GM18870 (cell line): ENCODE measurements around the gene NAA15.
"Not testable (repeated sequence)": the region's sequence is repeated elsewhere in the genome, so short reads cannot be mapped to it uniquely, and the experiment has no call there.

Experiments used
- ATAC-seq: cut with Tn5 transposase; IDR thresholded peaks from one replicate; pipeline ENCODE4 v1.9.1; 2021; ENCODE audit warnings: moderate library complexity; ENCODE audit not compliant: unreplicated experiment

NAA15 gene

DNA sequence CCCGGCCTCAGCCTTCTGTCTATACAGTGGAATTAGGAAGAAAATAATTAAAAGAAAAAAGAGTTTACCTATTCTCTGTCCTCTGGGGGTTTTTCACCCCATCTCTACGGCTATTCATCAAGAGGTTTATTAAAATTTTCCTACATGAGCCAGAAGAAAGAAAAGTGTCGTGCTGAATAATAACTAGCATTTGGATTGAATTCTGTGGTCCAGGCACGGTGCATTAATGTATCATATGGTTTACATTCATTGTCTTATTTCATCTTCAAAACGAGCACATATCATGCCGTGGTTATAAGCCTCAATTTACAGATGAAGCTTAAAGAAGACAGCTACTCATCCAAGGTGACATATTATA lies 5.4 kb upstream of the NAA15 start:
- ATAC-seq: no peak

DNA sequence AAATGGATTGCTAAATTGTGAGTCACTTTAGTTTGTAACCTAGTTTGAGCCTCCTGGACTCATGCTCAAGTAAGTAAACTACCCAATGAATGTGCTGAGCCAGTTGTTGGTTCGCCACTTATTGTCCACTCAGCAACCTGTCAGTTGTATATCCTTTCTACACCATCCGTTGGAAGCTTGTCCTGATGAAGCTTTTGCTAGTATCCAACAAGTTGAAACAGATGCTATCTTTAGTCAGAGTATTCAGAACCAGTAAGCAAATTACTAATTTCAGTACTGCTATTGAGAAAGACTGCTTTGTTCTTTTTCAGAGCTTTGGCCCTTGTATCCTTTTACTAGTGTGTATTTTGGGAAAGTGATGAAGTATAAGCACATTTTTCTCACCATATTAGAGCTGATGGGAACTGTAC lies 4.3 kb upstream of the NAA15 start:
- ATAC-seq: no peak

DNA sequence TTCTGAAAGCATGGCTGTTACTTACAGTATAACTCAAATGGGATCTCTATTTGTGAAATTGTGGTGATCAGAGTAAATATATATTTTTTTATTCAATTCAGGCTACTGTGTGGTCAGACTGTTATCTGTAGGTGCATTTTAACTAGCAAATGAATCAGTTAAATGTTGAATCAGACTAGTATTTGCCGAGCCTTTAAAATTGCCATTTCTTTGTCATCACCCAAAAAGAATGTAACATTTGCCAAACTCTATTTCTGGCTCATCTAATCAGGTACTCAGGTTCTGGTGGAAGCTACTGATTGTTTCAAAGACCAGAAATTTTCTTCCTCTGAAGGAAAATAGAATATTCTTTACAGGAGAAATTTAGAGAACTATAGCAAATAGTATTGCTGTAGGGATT lies 1.8 kb upstream of the NAA15 start:
- ATAC-seq: no peak

DNA sequence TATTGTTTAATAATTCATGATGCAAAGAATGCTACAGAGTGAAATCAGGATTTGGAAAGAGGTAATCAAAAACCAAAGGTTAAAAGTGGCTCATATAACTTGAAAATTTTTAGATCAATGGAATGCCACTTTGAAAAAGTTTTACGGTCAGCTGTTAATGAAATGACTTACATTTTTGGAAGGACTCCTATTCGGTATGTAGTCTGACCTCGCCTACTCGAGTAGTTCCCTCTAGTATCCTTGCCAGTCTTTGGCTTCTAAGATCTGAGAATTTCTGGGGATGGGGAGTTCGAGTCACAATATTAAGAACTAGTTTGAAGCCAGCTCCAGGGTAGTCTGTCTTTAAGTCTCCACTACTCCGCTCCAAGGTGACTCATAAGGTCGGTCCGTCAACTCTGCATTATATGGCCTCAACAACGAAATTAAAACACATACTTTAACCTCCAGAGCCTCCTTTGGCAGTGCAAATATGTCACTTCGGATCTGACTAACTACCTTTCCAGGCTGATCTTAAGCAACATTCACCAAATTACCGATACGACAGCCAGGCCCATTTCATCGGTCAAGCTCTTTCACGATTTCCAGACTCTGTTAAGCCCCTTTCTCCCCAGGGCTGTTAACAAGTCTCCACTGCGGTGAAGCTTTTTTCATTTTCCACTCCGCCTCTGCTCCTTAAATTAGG lies 733 bp upstream of the NAA15 start:
- ATAC-seq: peak; percentile 6

DNA sequence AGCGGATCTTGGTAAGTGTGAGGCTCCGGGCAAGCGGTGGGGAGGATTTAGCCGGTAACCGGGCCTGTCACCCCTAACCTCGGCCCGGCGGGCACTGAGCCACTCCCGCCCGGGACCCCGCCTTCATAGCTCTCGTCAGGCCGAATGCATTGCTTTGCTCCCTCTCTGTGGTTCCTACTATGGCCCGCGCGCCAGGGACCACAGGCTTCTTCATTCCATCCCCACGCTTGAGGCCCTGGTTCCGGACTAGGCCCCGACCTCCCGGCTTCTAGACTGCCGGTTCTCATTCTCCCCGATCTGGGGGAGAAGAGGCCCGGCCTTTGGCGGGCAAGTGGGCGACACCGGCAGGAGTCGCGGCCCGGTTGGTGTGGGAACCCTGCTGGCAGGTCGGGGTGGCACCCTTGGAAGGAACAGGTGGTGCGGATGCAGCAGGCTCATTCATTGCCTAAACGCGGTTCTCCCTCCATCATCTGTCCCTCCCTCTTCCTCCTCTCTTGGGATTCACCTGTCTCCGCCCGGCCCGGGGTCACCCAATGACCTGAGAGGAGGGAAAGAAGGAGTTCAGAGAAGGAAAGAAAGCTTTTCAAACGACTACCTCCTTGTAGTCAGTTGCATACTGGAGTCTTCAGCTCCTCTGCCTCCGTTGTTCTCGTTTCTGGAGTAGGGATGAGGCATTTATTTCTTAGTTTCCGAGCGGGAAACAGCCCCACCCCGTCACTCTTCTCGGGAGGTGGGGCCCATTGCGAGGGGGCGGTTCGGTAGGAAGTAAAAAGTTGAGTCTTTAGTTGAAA lies 711 bp downstream of the NAA15 start, which contains the start of gene NDUFC1:
NDUFC1 (minus strand) TSS at position 657 of the 791 bp plus-strand sequence. CDS start 6,679 bp downstream, outside the sequence.
- peak; percentile 40 for ATAC-seq

DNA sequence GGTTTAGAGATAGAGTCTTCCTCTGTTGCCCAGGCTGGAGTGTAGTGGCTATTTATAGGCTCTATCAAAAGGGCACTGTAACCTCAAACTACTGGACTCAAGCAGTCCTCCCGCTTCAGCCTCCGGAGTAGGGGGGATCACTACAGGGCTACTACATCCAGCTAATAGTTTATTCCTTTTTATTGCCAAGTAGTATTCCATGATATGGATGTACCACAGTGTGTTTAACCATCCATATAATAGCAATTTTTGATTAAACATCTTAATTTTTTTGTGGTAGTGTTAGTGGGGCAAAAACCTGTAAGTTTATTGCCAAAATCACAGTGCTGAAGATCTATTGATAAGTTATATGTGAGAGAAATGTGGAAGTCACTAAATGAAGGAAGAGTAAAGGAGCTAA lies 3.6 kb downstream of the NAA15 start:
- ATAC-seq: no peak

DNA sequence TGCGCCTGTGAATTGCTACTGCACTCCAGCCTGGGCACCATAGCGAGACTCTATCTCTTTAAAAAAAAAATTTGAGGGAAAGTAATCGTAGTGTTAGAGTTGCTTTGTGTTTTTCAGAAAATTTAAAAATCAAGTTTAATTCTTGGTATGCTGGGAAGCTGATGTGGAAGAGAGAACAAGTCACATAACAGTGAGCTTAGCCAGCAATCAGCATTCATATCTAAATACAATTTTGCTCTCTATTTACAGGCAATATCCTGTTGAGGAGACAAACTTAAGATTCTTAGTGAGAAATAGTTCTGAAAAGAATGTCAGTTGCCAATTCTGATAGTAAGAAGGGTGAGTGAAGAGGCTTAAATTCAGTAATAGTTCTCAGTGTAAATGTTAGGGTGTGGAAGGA lies 10.6 kb downstream of the NAA15 start:
- no peak for ATAC-seq

DNA sequence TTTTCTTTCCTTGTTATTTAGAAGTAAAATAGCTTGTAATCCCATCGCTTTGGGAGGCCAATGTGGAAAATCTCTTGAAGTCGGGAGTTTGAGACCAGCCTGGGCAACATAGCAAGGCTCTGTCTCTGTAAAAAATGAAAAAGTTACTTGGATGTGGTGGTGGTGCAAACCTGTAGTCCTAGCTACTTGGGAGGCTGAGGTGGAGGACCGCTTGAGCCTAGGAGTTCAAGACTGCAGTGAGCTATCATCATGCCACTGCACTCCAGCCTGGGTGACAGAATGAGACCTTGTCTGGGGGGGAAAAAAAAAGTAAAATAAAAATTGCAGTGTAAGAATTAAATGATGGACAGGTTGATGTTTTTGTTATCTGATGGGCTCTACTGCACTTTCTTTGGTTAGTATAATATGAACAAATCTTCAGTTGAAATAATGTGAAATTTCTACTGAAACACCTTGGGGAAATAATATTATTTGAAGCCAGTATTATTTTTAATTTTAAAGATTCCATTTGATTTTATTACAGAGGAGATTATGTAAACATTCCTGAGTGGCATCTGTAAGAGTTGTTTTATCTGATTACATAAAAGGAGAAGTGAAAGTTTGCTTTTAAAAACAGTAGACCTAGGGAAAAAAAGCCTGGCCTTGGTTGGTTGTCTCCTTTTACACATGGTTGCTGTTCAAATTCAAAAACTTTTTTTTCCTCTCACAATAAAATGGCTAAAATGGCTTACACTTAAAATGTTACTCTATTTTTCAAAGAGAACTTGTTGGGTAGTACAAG lies 11.4 kb downstream of the NAA15 start:
- ATAC-seq: no peak

DNA sequence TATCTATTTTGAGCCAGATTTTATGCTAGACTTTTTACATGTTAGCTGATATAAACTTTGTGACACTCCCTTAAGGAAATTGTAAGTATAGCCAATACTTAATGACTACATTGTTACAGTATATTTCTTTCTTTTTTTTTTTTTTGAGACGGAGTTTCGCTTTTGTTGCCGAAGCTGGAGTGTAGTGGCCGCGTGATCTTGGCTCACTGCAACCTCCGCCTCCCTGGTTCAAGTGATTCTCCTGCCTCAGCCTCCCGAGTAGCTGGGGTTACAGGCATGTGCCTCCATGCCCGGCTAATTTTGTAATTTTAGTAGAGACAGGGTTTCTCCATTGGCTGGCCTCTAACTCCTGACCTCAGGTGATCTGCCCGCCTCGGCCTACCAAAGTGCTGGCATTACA lies 12.1 kb downstream of the NAA15 start:
- ATAC-seq: not testable (repeated sequence)

DNA sequence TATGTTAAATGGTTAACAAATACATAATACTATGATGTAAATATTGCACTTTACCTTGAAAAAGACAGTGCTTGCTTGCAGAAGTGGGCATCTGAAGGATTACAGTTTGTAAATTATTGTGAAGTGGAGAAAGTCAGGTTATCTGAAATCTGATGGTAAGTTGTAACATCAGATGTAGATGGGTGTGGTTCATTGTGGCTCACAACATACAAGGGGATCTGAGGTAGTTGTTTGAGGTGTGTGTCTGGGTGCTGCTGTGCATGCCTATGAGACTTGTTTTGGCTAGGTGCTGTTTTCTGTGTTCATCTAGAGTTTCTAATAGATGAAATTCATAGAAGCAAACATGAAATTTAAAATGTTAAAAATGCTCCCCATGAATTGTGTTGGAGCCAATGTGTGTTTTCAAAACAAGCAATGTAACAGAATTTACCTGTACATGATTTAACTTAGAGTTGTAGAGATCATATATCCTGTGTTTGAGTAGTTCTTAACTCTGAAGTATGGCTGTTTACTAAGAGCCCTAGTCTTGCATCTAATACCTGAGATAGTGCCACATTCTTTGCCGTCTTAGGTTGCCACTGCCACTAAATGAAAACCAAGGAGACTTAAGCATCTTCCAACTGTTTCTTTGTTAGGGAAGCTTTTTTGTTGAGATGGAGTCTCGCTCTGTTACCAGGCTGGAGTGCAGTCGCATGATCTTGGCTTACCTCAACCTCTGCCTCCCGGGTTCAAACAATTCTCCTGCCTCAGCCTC lies 12.9 kb downstream of the NAA15 start:
- ATAC-seq: no peak

DNA sequence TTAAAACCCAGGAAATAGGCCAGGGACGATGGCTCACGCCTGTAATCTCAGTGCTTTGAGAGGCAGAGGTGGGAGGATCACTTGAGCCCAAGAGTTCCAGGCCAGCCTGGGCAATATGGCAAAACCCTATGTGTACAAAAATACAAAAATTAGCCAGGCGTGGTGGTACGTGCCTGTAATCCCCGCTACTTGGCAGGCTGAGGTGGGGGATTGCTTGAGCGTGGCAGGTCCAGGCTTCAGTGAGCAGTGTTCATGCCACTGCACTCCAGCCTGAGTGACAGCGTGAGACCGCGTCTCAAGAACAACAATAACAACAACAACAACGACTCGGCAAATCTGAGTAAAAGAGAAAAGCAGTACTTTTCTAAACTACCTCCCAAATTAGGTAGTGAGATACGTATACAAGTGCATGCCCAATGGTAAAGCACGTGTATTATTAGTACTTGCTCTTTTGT lies 13.9 kb downstream of the NAA15 start:
- ATAC-seq: peak; percentile 68

DNA sequence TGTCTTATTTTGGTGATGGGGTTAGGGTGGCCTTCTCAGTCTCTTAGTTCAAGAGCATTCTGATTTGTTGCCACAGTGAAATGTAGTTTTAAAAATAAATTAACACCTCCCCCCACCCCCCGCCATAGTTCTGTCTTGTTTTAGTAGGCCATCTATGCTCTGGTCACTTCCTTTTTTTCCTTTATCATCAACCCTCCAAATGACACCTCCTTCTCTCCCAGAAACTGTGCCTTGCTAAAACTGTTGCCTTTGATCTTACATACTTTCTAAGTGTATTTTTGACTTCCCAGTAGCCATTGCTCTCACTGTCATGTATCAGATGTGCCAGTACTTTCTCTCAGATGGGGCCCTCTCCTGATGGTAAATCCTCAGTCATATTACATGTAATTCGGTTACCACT lies 15.4 kb downstream of the NAA15 start:
- no peak for ATAC-seq

DNA sequence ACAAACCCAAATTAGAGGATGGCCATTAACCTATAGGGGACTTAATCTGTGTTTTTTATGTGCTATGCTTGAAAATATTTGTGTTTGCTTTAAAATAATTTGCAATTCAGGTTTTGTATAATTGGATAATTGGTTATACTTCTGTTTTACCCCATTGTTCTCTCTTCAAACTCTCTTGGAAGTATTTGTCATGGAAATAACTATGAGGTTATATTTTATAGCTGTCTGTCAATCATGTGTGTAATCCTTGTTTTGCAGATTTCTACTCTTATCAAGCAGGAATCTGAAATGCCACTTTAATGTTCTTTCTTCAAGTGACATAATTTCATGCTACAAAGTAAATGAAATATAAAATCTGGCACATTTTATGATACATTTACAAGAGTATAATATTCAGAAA lies 16.3 kb downstream of the NAA15 start:
- ATAC-seq: no peak

DNA sequence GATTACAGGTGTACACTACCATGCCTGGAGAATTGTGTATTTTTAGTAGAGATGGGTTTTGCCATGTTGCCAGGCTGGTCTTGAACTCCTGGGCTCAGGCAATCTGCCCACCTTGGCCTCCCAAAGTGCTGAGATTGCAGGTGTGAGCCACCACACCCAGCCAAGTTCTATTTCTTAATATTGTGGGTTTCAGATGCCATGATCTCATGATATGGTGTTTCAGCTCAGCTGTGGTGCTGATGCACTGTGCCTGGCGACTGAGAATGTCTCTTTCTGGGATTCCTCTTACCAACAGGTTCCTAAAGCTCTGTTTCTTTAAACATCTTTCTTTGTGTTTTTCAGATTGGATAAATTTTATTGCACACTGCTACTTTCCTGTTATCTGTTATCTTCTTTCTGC lies 18.3 kb downstream of the NAA15 start:
- no peak for ATAC-seq

DNA sequence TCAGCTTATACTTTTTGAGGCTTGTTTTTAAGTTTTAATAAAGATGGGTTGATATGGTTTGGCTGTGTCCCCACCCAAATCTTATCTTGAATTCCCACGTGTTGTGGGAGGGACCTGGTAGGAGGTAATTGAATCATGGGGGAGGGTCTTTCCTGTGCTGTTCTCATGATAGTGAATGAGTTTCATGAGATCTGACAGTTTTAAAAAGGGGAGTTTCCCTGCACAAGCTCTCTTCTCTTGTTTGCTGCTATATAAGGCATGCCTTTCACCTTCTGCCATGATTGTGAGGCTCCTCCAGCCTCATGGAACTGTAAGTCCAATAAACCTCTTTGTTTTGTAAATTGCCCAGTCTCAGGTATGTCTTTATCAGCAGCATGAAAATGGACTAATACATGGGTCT lies 20.8 kb downstream of the NAA15 start:
- not testable (repeated sequence) for ATAC-seq

DNA sequence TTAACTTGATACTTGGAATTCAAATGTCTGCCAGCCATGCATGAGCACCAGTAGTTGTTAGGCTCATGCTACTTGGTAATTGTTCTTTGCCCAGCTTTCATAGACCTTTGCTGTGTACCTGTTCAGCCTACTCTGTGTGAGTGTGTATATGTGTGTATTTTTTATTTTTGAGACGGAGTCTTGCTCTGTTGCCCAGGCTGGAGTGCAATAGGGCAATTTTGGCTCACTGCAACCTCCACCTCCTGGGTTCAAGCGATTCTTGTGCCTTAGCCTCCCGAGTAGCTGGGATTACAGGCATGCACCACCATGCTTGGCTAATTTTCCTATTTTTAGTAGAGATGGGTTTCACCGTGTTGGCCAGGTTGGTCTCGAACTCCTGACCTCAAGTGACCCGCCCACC lies 21.2 kb downstream of the NAA15 start:
- ATAC-seq: not testable (repeated sequence)

DNA sequence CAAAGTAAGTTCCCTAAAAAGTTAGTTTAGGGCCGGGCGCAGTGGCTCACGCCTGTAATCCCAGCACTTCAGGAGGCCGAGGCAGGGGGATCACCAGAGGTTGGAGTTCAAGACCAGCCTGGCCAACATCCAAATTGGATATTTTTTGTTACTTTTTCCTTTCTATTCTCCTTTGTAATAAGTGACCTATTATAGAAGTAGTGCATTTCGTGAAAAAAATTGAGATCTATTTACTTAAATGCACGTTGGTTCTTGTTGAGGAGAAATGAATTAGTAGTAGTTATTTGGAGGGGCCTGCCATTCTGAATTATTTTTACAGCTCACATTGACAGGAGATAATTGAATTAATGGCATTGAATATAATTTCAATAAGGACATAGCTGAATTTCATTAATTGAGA lies 23.3 kb downstream of the NAA15 start:
- no peak for ATAC-seq

DNA sequence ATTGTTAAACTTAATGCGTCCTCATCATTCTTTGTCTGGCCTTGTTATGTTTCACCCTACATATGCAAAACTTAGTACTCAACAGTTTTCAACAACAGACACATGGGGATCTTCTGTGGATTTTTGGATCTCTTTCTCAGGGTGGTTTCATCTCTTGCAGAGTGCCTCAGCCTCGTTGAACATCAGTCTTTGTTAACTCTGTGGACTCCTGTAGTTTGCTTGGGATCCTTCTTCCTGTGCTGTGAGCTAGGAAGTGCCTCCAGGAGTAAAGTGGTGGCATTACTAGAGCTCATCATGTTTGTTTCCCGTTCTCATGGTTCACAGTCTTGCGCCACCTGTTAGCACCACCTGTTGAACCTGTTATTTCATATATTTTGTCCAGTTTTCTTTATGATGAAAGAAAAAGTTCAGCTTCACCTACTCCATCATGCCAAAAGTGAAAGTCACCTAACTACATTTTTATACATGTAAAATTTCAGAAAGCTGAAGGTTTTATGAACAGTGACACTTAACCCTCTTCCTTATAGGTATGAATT lies 28.4 kb downstream of the NAA15 start:
- ATAC-seq: no peak

DNA sequence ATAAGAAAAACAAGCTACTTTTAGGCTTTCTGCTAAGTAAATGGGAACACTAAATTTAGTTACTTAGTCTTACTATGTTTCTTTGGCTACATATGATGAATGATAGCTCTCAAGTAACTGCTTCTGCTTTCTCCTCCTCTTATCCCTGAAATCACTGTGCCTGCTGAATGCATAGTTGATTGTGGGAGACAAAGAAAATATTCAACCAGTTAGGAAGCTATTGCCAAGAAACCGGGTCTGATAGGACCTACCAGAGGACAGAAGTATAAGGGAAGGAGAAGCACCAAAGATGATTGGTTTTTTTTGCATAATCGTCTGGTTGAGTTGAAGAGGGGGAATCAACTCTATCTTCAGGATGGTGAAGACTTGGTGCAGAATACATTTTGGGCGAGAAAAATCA lies 29.0 kb downstream of the NAA15 start:
- no peak for ATAC-seq

DNA sequence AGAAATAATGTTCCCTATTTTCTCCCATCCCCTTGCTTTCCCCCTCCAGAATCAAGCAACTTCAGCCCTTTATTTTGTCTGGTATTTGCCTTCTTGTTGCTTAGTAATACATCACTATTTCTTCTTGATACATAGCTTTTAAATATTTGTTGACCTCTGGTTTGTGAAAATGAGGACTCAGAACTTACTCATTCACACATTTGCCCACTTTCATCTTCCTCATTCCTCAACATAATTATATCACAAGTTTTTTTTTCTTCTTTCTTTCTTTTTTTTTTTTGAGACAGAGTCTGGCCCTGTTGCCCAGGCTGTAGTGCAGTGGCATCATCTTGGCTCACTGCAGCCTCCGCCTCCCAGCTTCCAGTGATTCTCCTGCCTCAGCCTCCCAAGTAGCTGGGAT lies 29.9 kb downstream of the NAA15 start:
- no peak for ATAC-seq

DNA sequence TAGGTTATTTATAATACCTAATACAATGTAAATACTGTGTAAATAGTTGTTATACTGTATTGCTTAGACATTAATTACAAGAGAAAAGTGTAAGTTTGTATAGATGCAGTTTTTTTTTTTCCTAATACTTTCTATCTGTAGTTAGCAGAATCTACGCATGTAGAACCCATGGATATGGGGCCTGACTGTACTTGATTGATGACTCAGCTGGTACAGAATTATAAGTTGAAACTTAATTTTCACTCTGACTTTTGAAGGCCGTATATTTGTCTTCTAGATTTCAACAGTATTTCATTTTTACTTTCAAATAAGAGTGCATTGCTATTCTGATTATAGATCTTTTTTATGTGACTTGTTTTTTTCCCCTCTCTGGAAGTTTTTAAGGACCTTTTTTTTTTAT lies 31.7 kb downstream of the NAA15 start:
- ATAC-seq: no peak
